HG02884 (cell line): Measurements from ENCODE around the gene ASCC1.
"Not testable (repeated sequence)": the region's sequence is repeated elsewhere in the genome, so short reads cannot be mapped to it uniquely, and the experiment has no call there.

Experiments
- ATAC-seq: cut with Tn5 transposase; IDR thresholded peaks from one replicate; pipeline ENCODE4 v1.9.1; 2021; ENCODE audit warnings: mild to moderate bottlenecking, moderate library complexity; ENCODE audit not compliant: unreplicated experiment

ASCC1 gene

GRCh38 chr10:72223743-72224101 lies 7.6 kb upstream of the ASCC1 start:
- ATAC-seq: no peak

DNA sequence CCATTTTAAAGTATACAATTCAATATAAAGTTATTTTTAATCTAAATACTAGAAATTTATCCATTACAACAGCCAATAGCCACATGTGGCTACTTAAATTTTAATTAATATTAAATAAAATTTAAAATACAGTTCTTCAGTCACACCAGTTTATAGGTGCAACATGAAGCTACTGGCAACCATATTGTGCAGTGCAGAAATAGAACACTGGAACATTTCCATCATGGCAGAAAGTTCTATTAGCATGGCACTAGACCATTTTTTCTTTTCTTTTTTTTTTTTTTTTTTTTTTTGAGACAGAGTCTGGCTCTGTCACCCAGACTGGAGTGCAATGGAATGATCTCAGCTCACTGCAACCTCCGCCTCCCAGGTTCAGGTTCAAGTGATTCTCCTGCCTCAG lies 5.2 kb upstream of the ASCC1 start:
- ATAC-seq: no peak

DNA sequence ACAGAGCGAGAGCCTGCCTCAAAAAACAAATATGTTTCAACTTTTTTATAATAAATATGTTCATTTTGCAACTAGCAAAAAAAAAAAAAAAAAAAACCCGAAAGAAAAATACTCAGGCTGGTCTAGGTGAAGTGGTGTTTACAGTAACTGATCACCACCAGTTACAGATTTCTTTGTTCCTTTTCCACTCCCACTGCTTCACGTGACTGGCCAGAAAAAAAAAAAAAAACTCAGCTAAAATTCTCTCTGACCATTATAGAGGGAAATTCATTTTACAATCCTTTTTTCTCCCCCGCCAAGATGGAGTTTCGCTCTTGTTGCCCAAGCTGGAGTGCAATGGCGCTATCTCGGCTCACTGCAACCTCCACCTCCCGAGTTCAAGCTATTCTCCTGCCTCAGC lies 4.6 kb upstream of the ASCC1 start:
- no peak for ATAC-seq

GRCh38 chr10:72219235-72219814 lies 3.2 kb upstream of the ASCC1 start:
- ATAC-seq: no peak

DNA sequence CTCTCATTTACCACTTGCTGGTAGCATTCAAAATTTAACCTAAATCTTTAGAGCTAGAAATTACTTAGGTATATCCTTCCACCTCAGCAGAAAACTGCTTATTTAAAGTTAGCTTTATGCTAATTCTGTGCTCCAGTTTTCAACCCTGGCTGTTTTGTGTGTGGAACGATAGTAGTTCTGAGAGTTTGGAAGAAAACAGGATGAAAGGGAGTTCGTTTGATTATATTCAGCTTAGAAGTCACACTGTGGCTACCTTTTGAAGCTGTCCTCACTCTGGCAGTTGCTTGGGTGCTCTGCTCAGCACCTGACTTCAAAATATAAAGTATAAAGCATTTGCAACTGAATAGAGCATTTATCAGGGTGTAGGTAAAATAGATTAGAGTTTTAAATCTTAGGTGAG lies 2.6 kb upstream of the ASCC1 start:
- ATAC-seq: no peak

DNA sequence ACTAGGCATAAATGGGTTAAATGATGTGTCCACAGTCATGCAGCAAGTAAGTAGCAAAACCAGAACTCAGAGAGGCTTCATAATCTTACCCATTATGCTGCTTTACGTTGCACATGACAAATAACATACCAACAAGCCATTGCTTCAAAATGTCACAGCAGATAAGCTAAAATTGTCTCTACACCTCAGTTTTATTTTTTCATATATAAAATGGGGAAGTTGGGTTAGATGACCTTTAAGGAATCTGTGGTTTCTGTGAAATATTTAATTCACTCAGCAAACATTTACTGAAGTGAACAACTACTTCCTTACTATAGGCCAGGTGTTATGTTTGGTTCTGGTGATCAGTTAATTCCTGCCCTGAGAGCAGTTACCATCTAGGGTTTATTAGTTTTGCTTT lies 2.2 kb upstream of the ASCC1 start:
- no peak for ATAC-seq

- ATAC-seq: not testable (repeated sequence)
Observed at GRCh38 chr10:72211832-72212231, 4.2 kb downstream of the ASCC1 start.

- not testable (repeated sequence) for ATAC-seq
Observed at GRCh38 chr10:72211381-72211780, 4.7 kb downstream of the ASCC1 start.

DNA sequence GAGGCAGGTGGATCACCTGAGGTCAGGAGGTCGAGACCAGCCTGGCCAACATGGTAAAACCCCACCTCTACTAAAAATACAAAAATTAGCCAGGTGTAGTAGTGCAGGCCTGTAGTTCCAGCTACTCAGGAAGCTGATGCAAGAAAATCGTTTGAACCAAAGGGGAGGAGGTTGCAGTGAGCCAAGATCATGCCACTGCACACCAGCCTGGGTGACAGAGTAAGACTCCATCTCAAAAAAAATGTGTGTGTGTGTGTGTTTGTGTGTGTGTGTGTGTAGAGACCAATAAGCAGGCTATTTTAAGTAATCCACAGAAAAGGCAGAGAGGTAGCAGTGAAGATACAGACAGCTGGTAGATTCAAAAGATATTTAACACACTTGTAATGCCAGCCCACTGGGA lies 7.5 kb downstream of the ASCC1 start:
- ATAC-seq: not testable (repeated sequence)

DNA sequence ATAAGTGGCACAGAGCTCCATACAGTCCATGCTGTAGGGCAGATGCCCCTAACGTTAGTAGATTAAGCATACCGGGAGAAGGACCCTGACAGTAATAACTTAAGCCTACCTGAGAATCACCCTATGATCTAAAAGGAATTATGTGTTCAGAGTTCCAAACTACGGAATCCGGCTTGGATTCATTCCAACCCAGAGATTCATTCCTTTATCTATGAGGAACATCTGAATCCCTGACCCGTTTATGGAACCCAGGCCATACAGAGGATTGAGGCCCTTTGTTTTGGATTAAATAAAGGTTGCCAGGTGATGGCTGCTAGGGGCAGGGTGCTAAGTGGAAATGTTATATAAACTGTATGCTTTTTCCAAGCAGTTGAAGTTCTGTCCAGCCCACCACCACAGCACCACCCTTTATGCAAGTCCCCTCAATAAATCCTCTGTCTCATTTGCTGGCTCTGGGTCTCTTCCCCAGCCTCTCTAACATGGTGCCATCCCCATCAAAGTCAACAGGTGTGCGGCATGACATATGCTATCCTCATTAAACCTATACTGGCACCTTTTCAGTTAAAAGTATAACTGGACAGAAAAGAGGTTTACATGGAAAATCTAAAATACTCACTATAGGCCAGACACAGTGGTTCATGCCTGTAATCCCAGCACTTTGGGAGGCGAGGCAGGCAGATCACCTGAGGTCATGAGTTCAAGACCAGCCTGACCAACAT lies 9.4 kb downstream of the ASCC1 start:
- no peak for ATAC-seq

GRCh38 chr10:72204724-72205123 lies 11.4 kb downstream of the ASCC1 start:
- no peak for ATAC-seq

DNA sequence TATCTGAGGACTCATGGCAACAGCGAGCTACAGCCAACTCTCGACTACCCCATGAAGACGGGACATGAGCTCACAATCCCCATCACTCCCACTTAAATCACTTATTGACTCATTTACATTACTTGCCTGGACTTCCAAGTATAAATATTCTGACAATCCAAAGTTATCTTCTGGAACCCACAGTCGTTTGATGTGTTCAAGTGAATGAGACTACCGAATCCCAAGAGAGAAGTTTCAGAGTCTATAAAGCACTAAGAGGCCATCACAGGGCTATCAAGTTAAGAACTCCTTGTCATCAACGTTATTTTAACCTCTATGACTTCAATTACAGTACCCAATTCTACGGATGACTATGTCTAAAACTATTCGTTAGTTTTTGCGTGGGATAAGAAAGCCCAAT lies 11.8 kb downstream of the ASCC1 start:
- ATAC-seq: no peak

- no peak for ATAC-seq
Observed at GRCh38 chr10:72201293-72201692, 14.8 kb downstream of the ASCC1 start.

GRCh38 chr10:72200883-72201282 lies 15.2 kb downstream of the ASCC1 start:
- no peak for ATAC-seq

GRCh38 chr10:72194949-72195348 lies 21.1 kb downstream of the ASCC1 start:
- ATAC-seq: no peak

DNA sequence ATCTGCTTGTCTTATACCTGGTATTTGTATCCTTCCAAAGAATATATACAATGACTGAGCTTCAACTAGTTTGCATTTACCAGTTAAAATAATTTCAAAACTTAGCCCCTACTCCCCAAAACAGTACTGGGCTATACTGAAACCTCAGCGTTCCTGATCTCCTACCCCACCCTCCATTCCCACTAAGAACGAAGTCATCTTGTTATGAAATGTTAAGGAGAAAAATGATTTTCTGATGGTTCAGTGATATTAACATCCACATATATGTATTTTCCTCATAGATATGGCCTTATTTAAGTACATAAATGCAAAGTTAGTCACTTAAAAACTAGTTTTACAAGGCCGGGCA lies 29.1 kb downstream of the ASCC1 start:
- no peak for ATAC-seq

DNA sequence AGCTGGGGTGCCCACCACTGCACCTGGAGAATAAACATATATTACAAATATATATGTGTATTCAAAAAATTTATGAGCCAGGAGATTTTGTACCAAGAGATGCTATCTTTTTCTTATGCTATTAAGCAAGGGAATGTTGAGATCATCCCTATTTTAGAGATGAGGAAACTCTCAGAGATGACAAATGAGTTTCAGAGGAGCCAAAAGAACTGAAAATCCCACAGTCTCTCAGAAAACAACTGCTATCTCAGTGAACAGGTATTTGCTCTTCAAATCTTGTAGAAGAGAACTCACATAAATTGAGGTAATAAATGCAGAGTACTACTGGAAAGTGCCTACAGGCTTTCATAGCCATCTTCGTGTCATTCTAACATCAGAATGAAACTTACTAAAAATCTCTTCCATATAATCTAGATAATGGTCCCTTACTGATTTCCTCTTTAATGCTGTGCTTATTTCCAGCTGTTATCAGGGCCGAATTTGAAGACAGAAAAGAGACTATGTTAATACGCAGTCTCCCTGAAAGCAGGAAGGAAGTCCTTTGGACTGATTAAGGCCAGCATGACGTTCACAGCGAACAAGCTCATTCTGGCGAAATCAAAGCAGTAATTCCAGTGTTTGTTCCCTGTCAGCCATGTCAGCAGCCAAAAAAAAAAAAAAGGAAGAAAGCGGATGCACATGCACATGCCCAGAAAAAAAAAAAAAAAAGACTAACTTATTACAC lies 29.7 kb downstream of the ASCC1 start:
- no peak for ATAC-seq

GRCh38 chr10:72184156-72184555 lies 31.9 kb downstream of the ASCC1 start:
- ATAC-seq: no peak

- ATAC-seq: no peak
Observed at GRCh38 chr10:72177454-72177853, 38.6 kb downstream of the ASCC1 start.

GRCh38 chr10:72176701-72177100 lies 39.4 kb downstream of the ASCC1 start:
- no peak for ATAC-seq

- peak; percentile 50 for ATAC-seq
Observed at GRCh38 chr10:72175149-72175548, 40.9 kb downstream of the ASCC1 start.

DNA sequence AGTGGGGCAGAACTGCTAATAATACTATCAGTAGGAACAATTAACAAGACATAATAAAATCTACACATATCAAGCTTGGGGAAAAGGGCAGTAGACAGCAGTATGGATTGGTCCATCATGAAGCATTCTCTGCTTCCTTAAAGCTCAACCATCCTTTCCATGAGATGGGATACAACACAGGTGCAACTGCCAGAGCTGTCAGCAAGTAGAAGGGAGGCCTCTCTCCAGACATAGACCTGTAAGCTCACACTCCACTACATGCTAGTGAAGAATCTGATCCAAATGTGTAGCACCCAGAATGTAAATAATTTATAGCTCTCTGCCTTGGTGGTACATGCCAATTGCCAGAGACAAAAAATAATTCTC lies 41.8 kb downstream of the ASCC1 start:
- ATAC-seq: no peak
